ENCODE data around the gene ECT2L.

GRCh38 chr6:138907167-138907566 lies 111.3 kb downstream of the ECT2L start:
- no peak for TF ChIP-seq ZNF569 (CRISPR knock-in tag; IDR thresholded peaks at IDR 0.05; ENCODE audit: borderline replicate concordance)
- TF ChIP-seq CHCHD3 (CRISPR knock-in tag; IDR thresholded peaks at IDR 0.05), result no peak
- TF ChIP-seq CTCF (CRISPR knock-in tag; IDR thresholded peaks at IDR 0.05), result no peak
